Panc1 (cell line): ENCODE measurements around the gene FAM186B. TPM values are rescaled to one million over a fixed set of nuclear protein-coding genes. Genes with fewer than 3 reads are reported as not detected.

Source experiments
- ATAC-seq: fragments of 200-7000 bp; cut with Tn5 transposase; 2 replicates; pipeline ENCODE4 v1.9.1; 2020; ENCODE audit warnings: mild to moderate bottlenecking, moderate library complexity
- BruUV-seq: library from RNA; stranded (reverse); fragments of 400-500 nt; replicated peaks from 2 replicates; lab custom pipeline; 2021; lab: Mats Ljungman, UMichigan
- CTCF ChIA-PET: fragments of 300-600 bp; sonication (Branson Sonifier 250); formaldehyde crosslinking; loops from one replicate; lab custom pipeline; 2022; ENCODE audit warnings: antibody characterized with exemption; lab: Charles Lee
- POLR2A ChIA-PET: fragments of 300-600 bp; sonication (Branson Sonifier 250); formaldehyde crosslinking; loops from one replicate; lab custom pipeline; 2022; ENCODE audit warnings: antibody characterized with exemption; lab: Charles Lee
- DNase-seq: peaks from one replicate; pipeline ENCODE4 v3.0.0-alpha.2; 2010; ENCODE audit warnings: low read depth, low spot score
- H3K27ac ChIP-seq: 2 replicates; pipeline ENCODE4 v1.5.1; 2011; ENCODE audit warnings: mild to moderate bottlenecking, low read length, inconsistent platforms
- H3K27me3 ChIP-seq: fragments of 200-500 bp; sonication (Bioruptor generic); 2 replicates; pipeline ENCODE4 v1.6.0; 2014; ENCODE audit warnings: low read length, inconsistent platforms; ENCODE audit not compliant: control insufficient read depth, insufficient read depth
- H3K36me3 ChIP-seq: fragments of 200-500 bp; sonication (Bioruptor generic); 2 replicates; pipeline ENCODE4 v1.5.1; 2014; ENCODE audit warnings: inconsistent platforms, mild to moderate bottlenecking, low read length, moderate library complexity; ENCODE audit not compliant: control insufficient read depth, insufficient read depth
- H3K4me1 ChIP-seq: 2 replicates; pipeline ENCODE4 v1.5.1; 2011; ENCODE audit warnings: inconsistent platforms, mild to moderate bottlenecking, low read length, moderate library complexity; ENCODE audit not compliant: control insufficient read depth, insufficient read depth
- H3K4me3 ChIP-seq, 2 experiments: 2 replicates each; pipeline ENCODE4 v1.5.1; 2011 to 2012; ENCODE audit warnings: low read depth in 2 of 2, low read length in 2 of 2, mild to moderate bottlenecking in 2 of 2, inconsistent platforms in 1 of 2, moderate library complexity in 1 of 2
- H3K9me3 ChIP-seq: fragments of 200-500 bp; sonication (Bioruptor generic); 2 replicates; pipeline ENCODE4 v1.5.1; 2014; ENCODE audit warnings: low read depth, mild to moderate bottlenecking, inconsistent platforms, low read length, moderate library complexity; ENCODE audit not compliant: control insufficient read depth, insufficient read depth
- CTCF ChIP-seq: fragments of 450-650 bp; IDR thresholded peaks from 2 replicates; pipeline ENCODE4 v1.5.1; 2017; ENCODE audit warnings: mild to moderate bottlenecking
- POLR2AphosphoS5 ChIP-seq: IDR thresholded peaks from 2 replicates; pipeline ENCODE4 v1.6.1; 2012; ENCODE audit warnings: mild to moderate bottlenecking, low read depth, low read length, moderate library complexity
- REST ChIP-seq, 2 experiments: IDR thresholded peaks; 2 replicates each; pipeline ENCODE4 v1.6.1; 2011 to 2012; ENCODE audit warnings: low read depth in 2 of 2, control low read depth in 1 of 2, low read length in 1 of 2, mild to moderate bottlenecking in 1 of 2, moderate library complexity in 1 of 2; ENCODE audit not compliant: insufficient read depth in 1 of 2
- SIN3A ChIP-seq: IDR thresholded peaks from 2 replicates; pipeline ENCODE4 v1.6.1; 2012; ENCODE audit warnings: low read depth, mild to moderate bottlenecking, low read length, moderate library complexity, borderline replicate concordance; ENCODE audit not compliant: insufficient read depth
- TCF7L2 ChIP-seq: IDR thresholded peaks from 2 replicates; pipeline ENCODE4 v1.6.1; 2011; ENCODE audit warnings: mild to moderate bottlenecking, low read depth, low read length, inconsistent platforms
- in situ Hi-C: cut with HindIII; loops from 2 replicates; pipeline ENCODE4 v1.10.0; 2016; ENCODE audit warnings: low sequenced_read_pairs, low pct_unique_long_range_greater_than_20kb
- intact Hi-C: fragments of 100-400 bp; cut with micrococcal nuclease; formaldehyde crosslinking; loops from one replicate; pipeline ENCODE4 v1.10.0; 2022; ENCODE audit not compliant: unreplicated experiment
- total RNA-seq: library from RNA; stranded (reverse); gene quantifications from one replicate; pipeline ENCODE4 v1.2.1, GENCODE V29; 2021; ENCODE audit not compliant: unreplicated experiment

Gene FAM186B
- total RNA-seq, 1 experiment from 2014 or later, result 0.13 TPM

- in situ Hi-C loops, result no loop called here
- intact Hi-C loops, result no loop called here
- TF ChIP-seq SIN3A, result no peak
- TF ChIP-seq TCF7L2, result no peak
- TF ChIP-seq REST (IDR thresholded peaks at IDR 0.05; ENCODE audit: insufficient read depth in 1 of 2, low read depth in 2 of 2, low read length in 1 of 2), result no peak
- no peak for TF ChIP-seq POLR2AphosphoS5
- no peak for TF ChIP-seq CTCF
- Histone ChIP-seq H3K4me3 (no peak overlapping the region), H3K9me3 (no peaks in the 10 kb centered on the region), H3K36me3 (peaks cover 3% of the 10 kb centered on the region; the same call in 1 of the 2 replicates), H3K27me3 (no peaks in the 10 kb centered on the region), H3K27ac (no peak overlapping the region), H3K4me1 (peaks cover 12% of the 10 kb centered on the region)
- ATAC-seq, result no peak
- no TSS peak for BruUV-seq
- ChIA-PET POLR2A (no interaction called here), CTCF (interaction anchor here (0.6 kb wide), 1 partner anchor 494 kb away, joined by 3 read pairs; no protein-coding TSS in a partner anchor)
- no peak for DNase-seq
Observed at GRCh38 chr12:49564686-49565405, 40.6 kb downstream of the FAM186B start.

GRCh38 chr12:49563951-49564685 is 41.3 kb downstream of the FAM186B start:
- CTCF ChIA-PET, result no interaction called here

More at GRCh38 chr12:49563951-49564685, 41.3 kb downstream of the FAM186B start:
- BruUV-seq, result no TSS peak
- DNase-seq, result no peak
- H3K4me1 ChIP-seq, result peaks cover 8% of the 10 kb centered on the region
- POLR2A ChIA-PET, result no interaction called here
- ATAC-seq, result no peak
- no peaks in the 10 kb centered on the region for H3K9me3 ChIP-seq
- in situ Hi-C loops, result no loop called here
- peaks cover 3% of the 10 kb centered on the region for H3K36me3 ChIP-seq
- no peak overlapping the region for H3K27ac ChIP-seq
- no peaks in the 10 kb centered on the region for H3K27me3 ChIP-seq
- TF ChIP-seq TCF7L2 (no peak), POLR2AphosphoS5 (no peak), SIN3A (no peak), REST (IDR thresholded peaks at IDR 0.05; ENCODE audit: insufficient read depth in 1 of 2, low read depth in 2 of 2, low read length in 1 of 2) (no peak), CTCF (no peak)
- H3K4me3 ChIP-seq, result no peak overlapping the region
- intact Hi-C loops, result no loop called here
